HG03064 (cell line): ENCODE data around the gene TMEM44.
"Not testable (repeated sequence)": the region's sequence is repeated elsewhere in the genome, so short reads cannot be mapped to it uniquely, and the experiment has no call there.

Source experiments
- ATAC-seq: cut with Tn5 transposase; IDR thresholded peaks from one replicate; pipeline ENCODE4 v1.9.1; 2021; ENCODE audit warnings: low read depth; ENCODE audit not compliant: unreplicated experiment

TMEM44 gene

GRCh38 chr3:194560047-194560446 lies 73.2 kb downstream of the TMEM44 start:
- no peak for ATAC-seq

DNA sequence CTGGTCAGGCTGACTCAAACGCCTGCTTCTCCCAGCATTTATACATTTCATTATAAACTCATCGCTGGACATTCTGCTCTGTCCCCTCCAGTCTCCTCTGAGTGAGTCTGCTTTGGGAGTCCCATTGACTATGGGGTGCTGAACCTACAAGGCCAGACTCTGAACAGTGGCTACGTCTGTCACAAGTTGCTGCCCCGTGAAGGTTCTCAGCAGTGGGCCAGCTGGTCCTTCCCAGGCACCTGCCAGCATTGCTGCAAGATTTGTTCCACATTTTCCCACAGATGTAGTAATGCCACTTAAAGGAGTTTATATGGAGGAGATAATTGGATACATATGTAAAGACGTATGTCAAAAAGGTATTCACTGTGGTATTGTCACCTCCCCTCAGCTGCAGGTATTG lies 73.7 kb downstream of the TMEM44 start:
- no peak for ATAC-seq

DNA sequence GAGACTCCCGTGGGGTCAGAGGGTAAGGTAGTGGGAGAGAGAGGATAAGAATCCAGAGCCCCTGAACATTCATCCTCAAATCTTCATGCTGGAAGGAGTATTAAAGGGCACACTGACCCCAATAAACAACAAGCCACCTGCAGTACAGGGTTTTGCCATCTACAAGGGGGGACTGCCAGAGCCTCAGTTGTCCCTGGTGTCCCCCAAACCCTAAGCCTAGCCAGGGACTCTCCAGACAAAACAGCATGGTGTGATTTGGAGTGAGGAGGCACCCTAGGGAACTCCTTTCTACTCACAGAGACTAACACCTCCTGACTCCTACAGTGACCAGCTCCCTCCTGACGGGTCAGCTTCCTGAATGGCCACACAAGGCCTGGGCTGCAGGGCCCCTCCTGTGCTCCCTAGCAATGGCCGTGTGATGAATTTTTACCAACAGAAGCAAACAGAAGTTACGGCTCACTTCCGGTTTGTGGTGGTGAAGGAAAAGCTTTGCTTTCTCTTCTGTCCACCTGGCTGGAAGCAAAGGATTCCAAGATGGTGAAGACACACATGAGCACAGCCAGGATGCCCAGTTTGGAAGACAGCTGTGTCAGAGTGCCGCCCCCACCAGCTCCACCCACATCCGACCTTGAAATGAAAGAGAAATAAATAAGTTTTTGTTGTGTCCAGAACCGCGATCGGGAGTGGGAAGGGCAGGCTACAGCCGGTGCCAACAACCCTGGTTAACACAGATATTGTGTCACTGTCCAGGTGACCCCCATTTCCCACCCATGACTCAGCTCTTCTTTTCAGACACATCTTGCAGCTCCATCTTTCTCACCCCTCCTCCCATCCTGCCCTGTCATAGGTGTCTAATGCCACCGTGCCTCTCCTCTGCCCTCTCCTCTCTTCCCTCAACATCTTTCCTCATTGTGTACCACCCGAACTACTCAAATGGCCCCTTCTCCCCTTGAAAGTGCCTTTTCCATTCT lies 76.8 kb downstream of the TMEM44 start:
- no peak for ATAC-seq

GRCh38 chr3:194555175-194556062 lies 77.8 kb downstream of the TMEM44 start:
- ATAC-seq: no peak

DNA sequence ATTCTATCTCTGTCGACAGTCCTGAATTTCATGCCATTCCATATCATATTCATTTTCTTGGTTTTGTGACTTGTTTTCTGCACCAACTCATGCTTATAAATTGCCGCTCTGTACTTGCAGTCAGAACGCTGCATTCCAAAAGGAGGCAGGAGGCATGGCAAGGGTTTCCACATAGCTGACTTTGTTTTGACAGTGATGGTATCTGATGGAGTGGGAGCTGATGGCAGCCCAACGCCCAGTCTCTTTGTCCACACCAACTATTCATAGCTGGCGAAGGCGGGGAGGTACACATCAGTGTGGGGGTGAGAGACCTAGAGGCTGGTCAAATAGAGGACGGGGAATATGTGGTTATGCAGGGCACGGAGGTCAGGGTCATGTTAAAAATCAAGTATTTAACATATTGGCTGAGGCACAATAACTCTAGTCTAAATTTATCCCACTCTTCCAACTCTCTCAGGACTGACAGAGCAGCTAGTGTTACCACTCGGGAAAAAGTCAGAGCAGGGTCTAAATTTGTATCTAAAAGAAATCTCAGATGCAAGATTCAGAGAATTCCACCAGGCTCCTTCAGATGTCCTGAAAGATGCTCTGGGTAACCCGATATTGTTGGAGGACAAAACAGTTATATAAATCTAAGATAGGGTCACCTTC lies 78.6 kb downstream of the TMEM44 start:
- no peak for ATAC-seq

- no peak for ATAC-seq
Observed at GRCh38 chr3:194552327-194552949, 80.8 kb downstream of the TMEM44 start.

- ATAC-seq: no peak
Observed at GRCh38 chr3:194549853-194550252, 83.4 kb downstream of the TMEM44 start.

GRCh38 chr3:194548346-194549321 lies 84.6 kb downstream of the TMEM44 start:
- no peak for ATAC-seq

DNA sequence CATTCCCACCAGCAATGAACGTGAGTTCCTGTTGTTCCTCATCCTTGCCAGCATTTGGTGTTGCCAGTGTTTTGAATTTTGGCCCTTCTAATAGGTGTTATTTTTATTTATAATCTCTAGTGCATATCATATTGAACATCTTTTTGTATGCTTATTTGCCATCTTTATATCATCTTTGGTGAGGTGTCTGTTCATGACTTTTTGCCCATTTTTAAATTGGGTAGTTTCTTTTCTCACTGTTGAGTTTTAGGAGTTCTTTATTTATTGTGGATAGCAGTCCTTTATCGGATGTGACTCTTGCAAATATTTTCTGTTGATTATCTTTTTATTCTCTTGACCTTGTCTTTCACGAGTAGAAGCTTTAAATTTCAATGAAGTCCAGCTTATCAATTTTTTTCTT lies 86.2 kb downstream of the TMEM44 start:
- ATAC-seq: no peak

DNA sequence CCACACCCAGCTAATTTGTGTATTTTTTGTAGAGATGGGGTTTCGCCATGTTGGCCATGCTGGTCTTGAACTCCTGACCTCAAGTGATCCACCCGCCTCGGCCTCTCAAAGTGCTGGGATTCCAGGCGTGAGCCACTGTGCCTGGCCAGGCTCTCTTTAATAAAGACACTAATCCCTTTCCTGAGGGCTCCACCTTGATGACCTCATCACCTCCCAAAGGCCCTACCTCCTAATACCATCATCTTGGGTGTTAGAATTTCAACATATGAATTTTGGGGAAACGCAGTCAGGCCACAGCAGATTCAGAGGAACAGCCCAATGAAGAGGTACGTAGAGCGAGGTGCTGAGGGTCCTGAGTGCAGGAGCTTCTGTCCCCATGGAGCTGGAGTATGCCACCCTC lies 87.7 kb downstream of the TMEM44 start:
- ATAC-seq: not testable (repeated sequence)

- no peak for ATAC-seq
Observed at GRCh38 chr3:194543550-194543949, 89.7 kb downstream of the TMEM44 start.

GRCh38 chr3:194541483-194541882 lies 91.7 kb downstream of the TMEM44 start:
- ATAC-seq: no peak

- no peak for ATAC-seq
Observed at GRCh38 chr3:194540274-194540905, 92.8 kb downstream of the TMEM44 start.

DNA sequence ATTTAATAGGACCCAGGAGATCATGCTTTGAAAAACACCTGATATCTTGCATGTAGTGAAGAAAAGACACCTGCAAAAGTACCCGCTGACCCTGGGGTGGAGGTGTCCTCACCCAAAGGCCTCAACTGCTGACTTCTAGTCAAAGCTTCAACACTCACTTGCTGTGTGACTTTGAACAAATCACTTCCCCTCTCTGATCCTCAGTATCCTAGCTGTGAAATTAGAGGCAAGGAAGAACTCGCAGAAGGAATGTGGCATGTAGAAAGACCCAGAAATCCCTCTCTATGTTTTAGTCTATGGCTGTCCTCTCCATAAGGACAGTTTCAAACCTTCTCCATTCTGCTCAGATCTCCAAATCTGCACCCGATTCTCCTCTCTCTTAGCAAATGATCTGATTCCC lies 93.7 kb downstream of the TMEM44 start:
- ATAC-seq: no peak

GRCh38 chr3:194537732-194538247 lies 95.4 kb downstream of the TMEM44 start:
- no peak for ATAC-seq
